IPS-18c (cell line): ENCODE results near the gene GTF2F2.

Experiments
- H3K4me3 ChIP-seq: 2 replicates; pipeline ENCODE4 v1.7.0; 2013; ENCODE audit warnings: low read depth, mild to moderate bottlenecking, low read length, moderate library complexity; ENCODE audit not compliant: insufficient read depth
- H3K9me3 ChIP-seq: one replicate; pipeline ENCODE4 v1.6.1; 2013; ENCODE audit warnings: mild to moderate bottlenecking, low read length, moderate library complexity; ENCODE audit not compliant: control insufficient read depth, insufficient read depth

GTF2F2 gene

GRCh38 chr13:45195421-45195820, 75.1 kb downstream of the GTF2F2 start:
- Histone ChIP-seq H3K4me3 (no peak overlapping the region), H3K9me3 (no peaks in the 10 kb centered on the region)

- H3K4me3 ChIP-seq = no peak overlapping the region
Measured at GRCh38 chr13:45196096-45196495, 75.8 kb downstream of the GTF2F2 start.

GRCh38 chr13:45196622-45197021, 76.3 kb downstream of the GTF2F2 start:
- Histone ChIP-seq H3K9me3 (no peaks in the 10 kb centered on the region), H3K4me3 (no peak overlapping the region)

More at GRCh38 chr13:45196096-45196495, 75.8 kb downstream of the GTF2F2 start:
- no peaks in the 10 kb centered on the region for H3K9me3 ChIP-seq

- no peaks in the 10 kb centered on the region for H3K9me3 ChIP-seq
Measured at GRCh38 chr13:45198041-45198440, 77.7 kb downstream of the GTF2F2 start.

GRCh38 chr13:45198924-45199323, 78.6 kb downstream of the GTF2F2 start:
- Histone ChIP-seq H3K4me3 (no peak overlapping the region), H3K9me3 (no peaks in the 10 kb centered on the region)

More at GRCh38 chr13:45198041-45198440, 77.7 kb downstream of the GTF2F2 start:
- no peak overlapping the region for H3K4me3 ChIP-seq

- Histone ChIP-seq H3K9me3 (no peaks in the 10 kb centered on the region), H3K4me3 (no peak overlapping the region)
Measured at GRCh38 chr13:45199711-45200110, 79.4 kb downstream of the GTF2F2 start.

- Histone ChIP-seq H3K9me3 (no peaks in the 10 kb centered on the region), H3K4me3 (no peak within 1 kb of the TSS)
Measured at GRCh38 chr13:45200701-45201232, 80.5 kb downstream of the GTF2F2 start, which contains the start of gene KCTD4. TSS of gene KCTD4 (minus strand) at chr13:45201045. CDS start at chr13:45194567, 6,478 bp downstream.

GRCh38 chr13:45205124-45205523, 84.8 kb downstream of the GTF2F2 start:
- H3K4me3 ChIP-seq = no peak overlapping the region
- H3K9me3 ChIP-seq = no peaks in the 10 kb centered on the region

- Histone ChIP-seq H3K9me3 (no peaks in the 10 kb centered on the region), H3K4me3 (no peak overlapping the region)
Measured at GRCh38 chr13:45206340-45206739, 86.0 kb downstream of the GTF2F2 start.

- no peak overlapping the region for H3K4me3 ChIP-seq
- H3K9me3 ChIP-seq = no peaks in the 10 kb centered on the region
Measured at GRCh38 chr13:45207319-45207718, 87.0 kb downstream of the GTF2F2 start.

GRCh38 chr13:45208132-45208531, 87.8 kb downstream of the GTF2F2 start:
- Histone ChIP-seq H3K4me3 (no peak overlapping the region), H3K9me3 (no peaks in the 10 kb centered on the region)

GRCh38 chr13:45209229-45209628, 88.9 kb downstream of the GTF2F2 start:
- Histone ChIP-seq H3K9me3 (no peaks in the 10 kb centered on the region), H3K4me3 (no peak overlapping the region)

- H3K4me3 ChIP-seq = no peak overlapping the region
- no peaks in the 10 kb centered on the region for H3K9me3 ChIP-seq
Measured at GRCh38 chr13:45215392-45216077, 95.2 kb downstream of the GTF2F2 start.

- Histone ChIP-seq H3K4me3 (no peak overlapping the region), H3K9me3 (no peaks in the 10 kb centered on the region)
Measured at GRCh38 chr13:45216193-45216592, 95.9 kb downstream of the GTF2F2 start.

- no peaks in the 10 kb centered on the region for H3K9me3 ChIP-seq
- no peak overlapping the region for H3K4me3 ChIP-seq
Measured at GRCh38 chr13:45218689-45219088, 98.4 kb downstream of the GTF2F2 start.

GRCh38 chr13:45219123-45219891, 99.0 kb downstream of the GTF2F2 start:
- Histone ChIP-seq H3K4me3 (no peak overlapping the region), H3K9me3 (no peaks in the 10 kb centered on the region)

- H3K4me3 ChIP-seq = no peak overlapping the region
Measured at GRCh38 chr13:45219938-45220375, 99.6 kb downstream of the GTF2F2 start.

GRCh38 chr13:45220403-45220802, 100.1 kb downstream of the GTF2F2 start:
- no peaks in the 10 kb centered on the region for H3K9me3 ChIP-seq
- no peak overlapping the region for H3K4me3 ChIP-seq

More at GRCh38 chr13:45219938-45220375, 99.6 kb downstream of the GTF2F2 start:
- H3K9me3 ChIP-seq = no peaks in the 10 kb centered on the region
